Spleen (tissue), 11 donors: ENCODE results near the gene NME8. TPM values are rescaled to one million over a fixed set of nuclear protein-coding genes. Genes with fewer than 3 reads are reported as not detected.

Source experiments
- DNase-seq: peaks from one replicate; pipeline ENCODE4 v3.0.0-alpha.2; 2020
- H3K27ac ChIP-seq, 8 donors: fragments of 200-600 bp; sonication (generic) in 7 of 8; 1 replicate in 4 of 8; 2 replicates in 4 of 8; pipeline versions ENCODE4 v1.5.0 to v1.8.0; 2016 to 2021; ENCODE audit warnings: inconsistent platforms in 4 of 8, mild to moderate bottlenecking in 4 of 8, moderate library complexity in 1 of 8
- H3K27me3 ChIP-seq, 7 donors: fragments of 200-600 bp; sonication (generic) in 6 of 7; replicated peaks in 1 of 7; 1 replicate in 4 of 7; 2 replicates in 3 of 7; pipeline versions ENCODE4 v1.5.0 to v1.8.0; 2016 to 2021; ENCODE audit warnings: inconsistent platforms in 3 of 7, mild to moderate bottlenecking in 1 of 7
- H3K36me3 ChIP-seq, 6 donors: fragments of 200-600 bp; sonication (generic) in 5 of 6; 1 replicate in 4 of 6; 2 replicates in 2 of 6; pipeline versions ENCODE4 v1.5.0 to v1.8.0; 2016 to 2021; ENCODE audit warnings: inconsistent platforms in 2 of 6
- H3K4me1 ChIP-seq, 6 donors: fragments of 200-600 bp; sonication (generic) in 5 of 6; 1 replicate in 3 of 6; 2 replicates in 3 of 6; pipeline versions ENCODE4 v1.5.0 to v1.8.0; 2016 to 2021; ENCODE audit warnings: inconsistent platforms in 3 of 6
- H3K4me3 ChIP-seq, 8 donors: fragments of 200-600 bp; sonication (generic) in 7 of 8; 1 replicate in 4 of 8; 2 replicates in 4 of 8; pipeline versions ENCODE4 v1.5.0 to v1.8.0; 2016 to 2021; ENCODE audit warnings: inconsistent platforms in 4 of 8, mild to moderate bottlenecking in 4 of 8, moderate library complexity in 2 of 8
- H3K9me3 ChIP-seq, 8 donors: fragments of 200-600 bp; sonication (generic) in 7 of 8; 1 replicate in 4 of 8; 2 replicates in 4 of 8; pipeline versions ENCODE4 v1.5.0 to v1.8.0; 2016 to 2021; ENCODE audit warnings: inconsistent platforms in 4 of 8
- CTCF ChIP-seq, 11 experiments: fragments of 200-600 bp in 7 of 11; fragments of 450-650 bp in 4 of 11; sonication (generic) in 4 of 11; IDR thresholded peaks in 8 of 11; conservative IDR thresholded peaks in 3 of 11; 1 replicate in 7 of 11; 2 replicates in 4 of 11; pipeline versions ENCODE4 v1.4.0 to v1.8.0; 2016 to 2021; ENCODE audit warnings: antibody characterized with exemption in 11 of 11, inconsistent platforms in 4 of 11, mild to moderate bottlenecking in 1 of 11
- POLR2A ChIP-seq, 3 donors: fragments of 450-650 bp; IDR thresholded peaks; one replicate each; pipeline ENCODE4 v1.5.1; 2017; ENCODE audit warnings: antibody characterized with exemption in 3 of 3, mild to moderate bottlenecking in 1 of 3
- POLR2AphosphoS5 ChIP-seq, 3 donors: sonication (generic); formaldehyde crosslinking; IDR thresholded peaks; one replicate each; pipeline ENCODE4 v1.5.1; 2017; ENCODE audit warnings: antibody characterized with exemption in 3 of 3
- WGBS, 5 donors: extraction: QIAGEN DNeasy Blood & Tissue Kit in 3 of 5; methylation state at CpG; one replicate each; pipeline versions ENCODE4 v1.1.5 to v1.1.7; 2013 to 2018; 5-methylcytosine and 5-hydroxymethylcytosine counted together
- intact Hi-C: fragments of 100-400 bp; cut with DNase I; formaldehyde crosslinking; loops from one replicate; pipeline ENCODE4 v1.15.0; 2023; ENCODE audit warnings: low total_unique reads
- polyA plus RNA-seq, 3 donors: library from polyadenylated mRNA; stranded (reverse); fragments of 200-250 nt; gene quantifications; one replicate each; pipeline ENCODE4 v1.2.1, GENCODE V29; 2013
- total RNA-seq, 7 donors: library from RNA; depleted of rRNA in 3 of 7; stranded (reverse); fragments of >200 nt in 3 of 7; fragmentation: NEBNext Ultra II Directional in 4 of 7; extraction: Animal tissue kit (Norgen Biotek cat#: 25700) in 4 of 7; gene quantifications; one replicate each; pipeline versions ENCODE4 v1.1.0 to v1.2.1, GENCODE V29; 2016 to 2021
- donor health status: healthy with polysubstance abuse.
- donor health status: DM: no; HTN: no; CAD: no; lungs with moderate emphysema.
- donor health status: DM: no; HTN: no; CAD: no.
- donor health status: Bipolar disorder and iron deficiency.
- donor health status: healthy.
- donor health status: DM: no; HTN: no; CAD: no.
- donor health status: DM: yes; HTN: yes; CAD: no.

Gene NME8
- total and polyA plus RNA-seq, 10 donors, result 0.59 to 4.6 (median 2.6) TPM

DNA sequence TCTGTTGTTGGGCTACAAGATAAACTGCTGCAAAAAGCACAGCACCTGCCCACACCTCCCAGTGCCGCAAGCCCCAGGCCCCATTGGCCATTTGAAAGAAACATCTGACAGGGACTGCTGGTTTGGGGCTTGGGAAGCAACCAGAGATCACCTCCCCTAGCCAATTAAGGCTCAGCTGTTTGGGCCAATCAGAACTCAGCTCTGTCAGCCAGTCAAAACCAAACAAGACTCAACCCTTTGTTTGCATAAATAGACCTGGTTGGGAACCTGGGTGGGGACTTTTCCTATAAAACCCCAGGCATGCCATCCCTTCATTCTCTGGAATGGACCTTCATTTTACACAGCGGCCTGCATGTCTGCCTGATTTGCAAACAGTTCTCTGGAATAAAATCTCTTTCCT is 17.2 kb upstream of the NME8 start:
- Histone ChIP-seq H3K27ac (no peak overlapping the region), H3K4me1 (peaks cover 0 to 28% (median 21%) of the 10 kb centered on the region in 6 donors), H3K4me3 (no peak overlapping the region), H3K9me3 (no peaks in the 10 kb centered on the region), H3K27me3 (no peaks in the 10 kb centered on the region), H3K36me3 (no peaks in the 10 kb centered on the region)
- TF ChIP-seq POLR2AphosphoS5 (IDR thresholded peaks at IDR 0.05), result no peak
- TF ChIP-seq POLR2A (IDR thresholded peaks at IDR 0.05), result no peak
- TF ChIP-seq CTCF (IDR thresholded peaks at IDR 0.05 in 8 of 11, conservative IDR thresholded peaks at IDR 0.05 in 3 of 11), result no peak
- 92 to 100% (median 98%) methylated on average over 2 of the region's 2 CpGs for WGBS, 5 donors
- intact Hi-C loops, result loop anchor here (10.0 kb wide), 1 partner anchor 206 kb away; no protein-coding TSS in a partner anchor
- no peak for DNase-seq

GRCh38 chr7:37832194-37832593 is 16.2 kb upstream of the NME8 start:
- intact Hi-C loops, result loop anchor here (2.0 to 10.0 kb wide), 2 partner anchors 207 to 623 kb away; no protein-coding TSS in a partner anchor
- Histone ChIP-seq H3K4me1 (peaks cover 0 to 28% (median 21%) of the 10 kb centered on the region in 6 donors), H3K4me3 (no peak overlapping the region), H3K27me3 (no peaks in the 10 kb centered on the region), H3K36me3 (no peaks in the 10 kb centered on the region), H3K9me3 (no peaks in the 10 kb centered on the region), H3K27ac (no peak overlapping the region)
- DNase-seq, result peak; percentile 89
- TF ChIP-seq POLR2A (IDR thresholded peaks at IDR 0.05) (no peak), CTCF (IDR thresholded peaks at IDR 0.05 in 8 of 11, conservative IDR thresholded peaks at IDR 0.05 in 3 of 11) (peak; percentile 16 to 70 (median 58)), POLR2AphosphoS5 (IDR thresholded peaks at IDR 0.05) (peak; percentile 66 to 75 (median 74))
- WGBS, 5 donors, result 2 to 28% (median 8%) methylated on average over 2 to 4 of the region's 4 CpGs

DNA sequence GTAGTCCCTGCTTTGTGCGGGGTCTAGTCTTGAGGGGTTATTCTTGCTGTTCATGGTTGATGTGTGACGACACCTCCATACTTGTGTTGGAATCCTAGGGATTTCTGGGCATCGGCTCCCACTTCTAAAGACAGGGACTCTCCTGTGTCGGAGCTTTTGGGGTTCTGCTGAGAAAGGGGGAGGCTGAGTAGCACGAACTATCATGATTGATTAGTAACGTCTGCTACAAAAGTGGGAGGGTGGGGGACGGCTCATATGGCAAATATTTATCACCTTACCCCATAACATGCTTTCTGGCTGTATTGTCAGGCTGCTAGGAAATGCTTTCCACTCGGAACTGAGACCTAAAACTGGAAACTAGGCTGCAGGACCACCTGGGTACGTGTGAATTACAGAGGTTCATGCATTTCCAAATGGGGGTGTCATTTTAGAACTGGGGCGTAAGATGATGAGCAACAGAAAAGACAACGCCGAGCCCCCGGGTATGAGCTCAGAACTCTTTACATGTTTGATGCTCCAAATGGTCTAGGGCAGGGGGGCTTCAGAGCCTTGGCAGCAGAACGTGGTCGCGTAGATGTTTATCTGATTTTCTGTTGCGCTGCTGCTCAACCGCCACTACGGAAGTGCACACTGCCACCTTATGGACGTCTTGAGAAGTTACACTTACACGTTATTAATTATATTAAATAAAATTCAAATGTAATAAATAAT is 15.1 kb upstream of the NME8 start:
- Histone ChIP-seq H3K9me3 (no peaks in the 10 kb centered on the region), H3K4me3 (peak overlapping the region in 6 of 8 donors; percentile 18 to 65 (median 28)), H3K4me1 (peaks cover 0 to 28% (median 21%) of the 10 kb centered on the region in 6 donors), H3K36me3 (no peaks in the 10 kb centered on the region), H3K27ac (peak overlapping the region in 1 of 8 donors; percentile 38), H3K27me3 (no peaks in the 10 kb centered on the region)
- TF ChIP-seq POLR2AphosphoS5 (IDR thresholded peaks at IDR 0.05) (no peak), CTCF (IDR thresholded peaks at IDR 0.05 in 8 of 11, conservative IDR thresholded peaks at IDR 0.05 in 3 of 11) (peak; percentile 9 to 72 (median 57))
- intact Hi-C loops, result loop anchor here (2.0 to 10.0 kb wide), 2 partner anchors 208 to 624 kb away; no protein-coding TSS in a partner anchor
- peak; percentile 80 for DNase-seq
- WGBS, 5 donors, result 20 to 28% (median 24%) methylated on average over 21 of the region's 21 CpGs

DNA sequence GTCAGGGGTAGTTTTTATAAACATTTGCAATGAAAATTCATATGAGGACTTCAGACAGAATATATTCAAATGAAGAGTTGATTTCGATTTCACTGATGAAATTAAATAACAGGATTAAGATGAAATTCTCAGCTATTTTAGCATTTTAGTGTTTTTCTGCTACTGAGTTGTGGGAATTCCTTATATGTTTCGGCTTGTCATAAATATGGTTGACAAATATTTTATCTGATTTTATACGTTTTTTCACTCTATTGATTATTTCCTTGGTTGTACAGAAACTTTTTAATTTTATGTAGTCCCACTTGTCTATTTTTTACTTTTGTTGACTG is 14.6 kb upstream of the NME8 start:
- DNase-seq, result no peak
- no peaks in the 10 kb centered on the region for H3K27me3 ChIP-seq
- H3K4me3 ChIP-seq, result peak overlapping the region in 3 of 8 donors; percentile 21 to 65 (median 30)
- no peak overlapping the region for H3K27ac ChIP-seq
- intact Hi-C loops, result loop anchor here (2.0 to 10.0 kb wide), 2 partner anchors 209 to 625 kb away; no protein-coding TSS in a partner anchor
- WGBS, 5 donors, result 0 to 30% (median 15%) methylated on average over 3 of the region's 3 CpGs
- H3K36me3 ChIP-seq, result no peaks in the 10 kb centered on the region
- H3K9me3 ChIP-seq, result no peaks in the 10 kb centered on the region
- peaks cover 0 to 28% (median 21%) of the 10 kb centered on the region in 6 donors for H3K4me1 ChIP-seq
- TF ChIP-seq POLR2AphosphoS5 (IDR thresholded peaks at IDR 0.05), result no peak
- no peak for TF ChIP-seq POLR2A (IDR thresholded peaks at IDR 0.05)
- TF ChIP-seq CTCF (IDR thresholded peaks at IDR 0.05 in 8 of 11, conservative IDR thresholded peaks at IDR 0.05 in 3 of 11), result peak in 3 of 11 experiments; percentile 0 to 35 (median 23)
